Epithelial cell of umbilical artery (primary cell): ENCODE results near the gene MPPE1. TPM values are rescaled to one million over a fixed set of nuclear protein-coding genes. Genes with fewer than 3 reads are reported as not detected.

Source experiments
- total RNA-seq: library from RNA; depleted of rRNA; stranded (reverse); fragments of >200 nt; gene quantifications from 2 replicates; pipeline ENCODE4 v1.2.3, GENCODE V29; 2014

Gene MPPE1
- total RNA-seq, result 13.0 and 17.6 TPM in 2 replicates

GRCh38 chr18:11908182-11909060 is at the start of gene MPPE1:
Gene MPPE1, minus strand, starts transcription at chr18:11908317. Its CDS starts 11,053 bp downstream, at chr18:11897264.

GRCh38 chr18:11851146-11851805 is 56.8 kb downstream of the MPPE1 start, which contains the start of gene CHMP1B:
Gene CHMP1B, plus strand, starts transcription at chr18:11851413. Its CDS starts 99 bp downstream, at chr18:11851512.

Other genes starting within 250 kb of the MPPE1 start
- gene GNAL, start 219.1 kb downstream of the MPPE1 start, total RNA-seq, result under 0.01 and 0.15 TPM in 2 replicates
- gene CHMP1B, start 56.9 kb downstream of the MPPE1 start, total RNA-seq, result 52.6 and 65.0 TPM in 2 replicates
- 5.5 and 8.5 TPM in 2 replicates for gene IMPA2, start 73.2 kb upstream of the MPPE1 start, total RNA-seq
- gene ANKRD62, start 185.5 kb upstream of the MPPE1 start, total RNA-seq, result not detected in 2 replicates